Muscle of back (tissue), 11 donors: ENCODE measurements around the gene YTHDC1. TPM values are rescaled to one million over a fixed set of nuclear protein-coding genes. Genes with fewer than 3 reads are reported as not detected.
"Not testable (repeated sequence)": the region's sequence is repeated elsewhere in the genome, so short reads cannot be mapped to it uniquely, and the experiment has no call there.

ENCODE experiments used
- DNase-seq, 3 donors: peaks; one replicate each; pipeline versions ENCODE4 v3.0.0 to v3.0.0-alpha.2; 2013
- polyA plus RNA-seq, 10 donors: library from polyadenylated mRNA; unstranded; fragments of 120-200 nt; gene quantifications; one replicate each; pipeline ENCODE4 v1.2.1, GENCODE V29; 2013; ENCODE audit not compliant: insufficient read length in 10 of 10

The YTHDC1 gene
- polyA plus RNA-seq, 10 donors = 62.6 to 90.2 (median 77.4) TPM

DNA sequence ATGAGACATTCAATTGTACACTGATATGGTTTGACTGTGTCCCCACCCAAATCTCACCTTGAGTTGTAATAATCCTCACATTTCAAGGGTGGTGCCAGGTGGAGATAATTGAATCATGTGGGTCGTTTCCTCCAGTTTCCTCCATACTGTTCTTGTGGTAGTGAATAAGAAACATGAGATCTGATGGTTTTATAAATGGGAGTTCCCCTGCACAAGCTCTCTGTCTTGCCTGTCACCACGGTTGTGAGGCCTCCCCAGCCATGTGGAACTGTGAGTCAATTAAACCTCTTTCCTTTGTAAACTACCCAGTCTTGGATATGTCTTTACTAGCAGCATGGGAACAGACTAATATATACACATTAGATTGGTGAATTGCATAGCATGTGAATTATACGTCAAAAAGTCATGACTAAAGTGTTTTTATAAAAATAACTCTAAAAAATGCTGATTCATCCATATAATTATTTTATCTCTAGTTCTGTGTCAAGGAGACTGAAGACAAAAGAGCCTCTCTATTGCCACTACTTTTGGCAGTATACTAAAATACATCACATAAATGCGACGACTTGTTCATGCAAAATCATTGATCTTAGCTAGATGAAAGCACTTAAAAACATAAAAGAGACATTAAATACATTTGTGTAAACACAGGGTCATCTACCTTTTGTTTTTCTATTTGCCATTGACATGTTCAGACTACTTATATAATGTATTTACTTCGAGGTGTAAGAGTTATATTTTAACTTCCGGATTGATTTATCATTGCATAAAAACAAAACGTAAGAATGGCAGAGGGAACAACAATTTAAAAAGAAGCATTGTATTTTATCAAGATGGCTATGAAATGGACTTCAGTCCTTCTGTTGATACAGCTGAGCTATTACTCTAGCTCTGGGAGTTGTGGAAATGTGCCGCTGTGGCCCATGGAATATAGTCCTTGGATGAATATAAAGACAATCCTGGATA lies 50.1 kb downstream of the YTHDC1 start:
- DNase-seq = no peak

DNA sequence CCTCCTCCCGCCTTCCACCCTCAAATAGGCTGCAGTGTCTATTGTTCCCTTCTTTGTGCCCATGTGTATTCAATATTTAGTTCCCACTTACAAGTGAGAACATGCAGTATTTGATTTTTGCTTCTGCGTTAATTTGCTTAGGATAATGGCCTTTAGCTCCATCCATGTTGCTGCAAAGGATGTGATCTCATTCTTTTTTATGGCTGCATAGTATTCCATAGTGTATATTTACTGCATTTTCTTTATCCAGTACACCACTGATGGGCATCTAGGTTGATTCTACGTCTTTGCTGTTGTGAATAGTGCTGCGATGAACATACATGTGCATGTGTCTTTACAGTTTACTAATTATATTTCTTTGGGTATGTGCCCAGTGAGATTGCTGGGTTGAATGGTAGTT lies 52.8 kb downstream of the YTHDC1 start:
- DNase-seq = no peak

DNA sequence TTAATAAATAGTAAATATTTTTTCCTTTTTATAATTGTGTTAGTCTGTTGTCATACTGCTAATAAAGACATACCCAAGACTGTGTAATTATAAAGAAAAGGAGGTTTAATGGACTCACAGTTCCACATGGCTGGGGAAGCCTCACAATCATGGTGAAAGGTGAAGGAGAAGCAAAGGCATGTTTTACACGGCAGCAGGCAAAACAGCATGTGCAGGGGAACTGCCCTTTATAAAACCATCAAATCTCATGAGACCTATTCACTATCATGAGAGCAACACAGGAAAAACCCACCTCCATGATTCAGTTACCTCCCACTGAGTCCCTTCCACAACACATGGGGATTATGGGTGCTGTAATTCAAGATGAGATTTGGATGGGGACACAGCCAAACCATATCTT lies 58.6 kb downstream of the YTHDC1 start:
- no peak for DNase-seq

DNA sequence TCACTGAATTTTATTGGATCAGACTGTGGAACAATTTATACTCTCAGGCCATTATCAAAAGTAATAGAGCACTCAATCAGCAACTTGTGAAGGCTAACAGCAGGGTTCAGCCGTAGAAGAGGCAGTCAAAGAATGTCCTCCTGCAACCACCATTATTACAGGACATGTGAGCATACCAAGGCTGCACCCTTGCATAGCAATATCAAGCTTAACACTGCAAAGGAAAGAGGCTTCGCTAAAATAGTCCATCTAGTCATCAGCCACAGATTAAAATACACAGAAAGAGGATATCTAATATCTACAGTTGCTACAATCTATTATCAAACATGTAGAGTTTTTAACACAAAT lies 61.5 kb downstream of the YTHDC1 start:
- no peak for DNase-seq

DNA sequence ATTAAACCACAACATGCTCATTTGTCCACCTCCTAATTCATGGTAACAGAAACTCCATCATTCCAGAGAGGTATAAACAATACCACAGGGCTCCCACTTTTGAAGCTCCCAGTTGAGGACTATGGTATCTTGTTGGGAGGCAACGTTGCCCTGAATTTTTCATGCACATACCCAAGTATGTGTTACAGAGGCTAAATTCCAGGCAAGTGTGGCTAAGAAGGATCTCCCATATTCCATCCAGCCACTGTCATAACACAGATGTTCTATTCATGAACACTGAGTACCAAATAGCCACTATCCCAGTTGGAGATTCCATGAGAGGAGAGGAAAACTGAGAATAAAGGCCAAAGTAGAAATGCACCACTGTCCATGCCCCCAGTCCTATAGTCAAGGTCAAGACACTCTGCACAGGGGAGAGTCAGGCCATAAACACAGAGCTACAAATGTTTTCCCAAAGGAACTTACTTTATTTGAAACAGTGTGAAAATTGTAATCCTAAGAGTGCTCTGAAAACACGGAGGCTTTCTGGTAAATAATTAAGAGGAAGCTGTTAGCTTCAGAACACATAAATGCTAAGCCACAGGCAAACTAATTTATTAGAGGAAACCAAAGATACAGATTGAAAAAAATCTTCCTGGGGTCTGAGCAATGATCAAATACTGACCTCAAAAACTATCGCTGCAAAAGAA lies 62.0 kb downstream of the YTHDC1 start:
- DNase-seq = no peak

DNA sequence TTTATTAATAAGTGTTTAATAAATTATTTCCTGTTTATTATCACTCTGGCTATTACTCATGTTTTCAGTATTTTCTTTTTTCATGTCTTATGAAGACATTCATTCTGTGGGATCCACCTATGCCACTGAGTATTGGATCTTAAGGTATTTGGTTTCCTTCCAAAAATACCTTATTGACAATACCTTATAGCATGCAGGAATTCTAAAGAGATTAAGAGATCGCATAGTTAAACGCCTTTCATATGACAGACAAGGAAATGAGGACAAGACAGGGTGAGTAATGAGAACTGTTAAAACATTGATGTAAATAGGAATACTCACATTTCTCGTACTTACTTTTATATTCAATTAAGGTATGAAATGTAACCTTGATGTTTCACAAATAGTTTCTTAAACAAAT lies 66.2 kb downstream of the YTHDC1 start:
- no peak for DNase-seq

DNA sequence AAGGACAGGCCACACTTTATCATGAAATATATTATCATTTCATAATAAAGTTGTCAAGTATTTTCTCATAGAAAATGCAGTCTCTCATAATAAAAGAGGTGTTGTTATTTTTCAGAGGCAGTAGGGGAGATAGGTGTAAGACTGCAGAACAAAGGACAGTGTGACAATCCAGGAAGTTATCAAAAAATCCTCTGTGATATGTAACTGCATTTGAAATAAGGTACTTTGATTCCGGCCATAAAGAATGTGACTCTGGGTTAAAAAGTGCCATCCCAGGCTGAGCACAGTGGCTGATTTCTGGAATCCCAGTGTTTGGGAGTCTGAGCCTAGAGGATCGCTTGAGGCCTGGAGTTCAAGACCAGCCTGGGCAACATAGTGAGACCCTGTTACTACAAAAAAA lies 66.8 kb downstream of the YTHDC1 start:
- no peak for DNase-seq

DNA sequence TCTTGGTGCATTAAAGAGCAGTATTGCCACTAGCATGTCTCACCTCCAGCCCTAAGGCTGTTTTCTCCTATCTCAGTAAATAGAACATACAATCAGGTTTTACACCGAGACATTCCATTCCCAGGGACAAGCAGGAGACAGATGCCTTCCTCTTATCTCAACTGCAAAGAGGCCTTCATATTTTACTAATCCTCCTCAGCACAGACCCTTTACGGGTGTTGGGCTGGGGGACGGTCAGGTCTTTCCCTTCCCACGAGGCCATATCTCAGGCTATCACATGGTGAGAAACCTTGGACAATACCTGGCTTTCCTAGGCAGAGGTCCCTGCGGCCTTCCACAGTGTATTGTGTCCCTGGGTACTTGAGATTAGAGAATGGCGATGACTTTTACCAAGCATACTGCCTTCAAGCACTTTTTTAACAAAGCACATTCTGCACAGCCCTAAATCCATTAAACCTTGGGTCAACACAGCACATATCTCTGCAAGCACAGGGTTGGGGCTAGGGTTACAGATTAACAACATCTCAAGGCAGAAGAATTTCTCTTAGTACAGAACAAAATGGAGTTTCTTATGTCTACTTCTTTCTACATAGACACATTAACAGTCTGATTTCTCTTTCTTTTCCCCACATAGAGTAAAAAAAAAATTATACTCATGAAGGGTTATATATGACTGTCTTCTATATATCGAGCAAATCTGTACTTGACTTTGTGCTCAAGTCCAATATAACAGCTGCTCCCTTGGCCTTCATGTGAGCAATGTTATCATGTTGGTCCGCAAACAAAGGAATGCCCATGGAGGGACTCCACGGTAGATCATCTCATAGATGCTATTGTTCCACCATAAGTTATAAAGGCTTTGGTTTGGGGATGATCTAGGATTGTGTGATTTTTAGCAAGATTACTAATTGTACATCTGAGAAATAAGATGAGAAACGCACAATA lies 67.8 kb downstream of the YTHDC1 start:
- not testable (repeated sequence) for DNase-seq

DNA sequence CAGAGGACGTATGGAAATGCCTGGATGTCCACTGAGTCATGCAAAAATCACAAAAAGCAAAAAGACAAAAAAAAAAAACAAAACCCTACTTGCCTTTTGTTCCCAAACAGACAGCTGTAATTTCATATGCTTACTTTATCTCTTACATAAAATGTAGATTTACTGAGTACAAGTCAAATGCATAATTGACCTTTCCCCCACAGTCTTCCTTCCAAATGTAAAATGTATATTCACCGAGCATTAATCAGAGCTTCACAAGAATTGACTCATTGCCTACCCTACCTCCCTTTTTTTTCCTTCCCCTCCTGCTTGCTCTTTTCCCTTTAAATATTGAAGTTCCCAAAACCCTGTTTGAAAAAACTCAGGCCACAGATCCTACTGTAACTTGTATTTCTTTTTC lies 71.9 kb downstream of the YTHDC1 start:
- DNase-seq = no peak

DNA sequence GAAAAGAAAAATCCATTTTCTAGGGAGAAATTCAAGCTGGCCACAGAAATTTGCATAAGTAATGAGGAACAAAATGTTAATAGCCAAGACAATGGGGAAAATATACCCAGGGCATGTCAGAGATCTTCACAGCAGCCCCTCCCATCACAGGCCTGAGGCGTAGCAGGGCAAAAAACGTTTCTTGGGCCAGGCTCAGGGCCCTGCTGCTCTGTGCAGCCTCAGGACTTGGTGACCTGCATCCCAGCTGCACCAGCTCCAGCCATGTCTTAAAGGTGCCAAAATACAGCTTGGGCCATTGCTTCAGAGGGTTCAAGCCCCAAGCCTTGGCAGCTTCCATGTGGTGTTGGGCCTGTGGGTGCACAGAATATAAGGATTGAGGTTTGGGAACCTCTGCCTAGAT lies 72.3 kb downstream of the YTHDC1 start:
- no peak for DNase-seq

DNA sequence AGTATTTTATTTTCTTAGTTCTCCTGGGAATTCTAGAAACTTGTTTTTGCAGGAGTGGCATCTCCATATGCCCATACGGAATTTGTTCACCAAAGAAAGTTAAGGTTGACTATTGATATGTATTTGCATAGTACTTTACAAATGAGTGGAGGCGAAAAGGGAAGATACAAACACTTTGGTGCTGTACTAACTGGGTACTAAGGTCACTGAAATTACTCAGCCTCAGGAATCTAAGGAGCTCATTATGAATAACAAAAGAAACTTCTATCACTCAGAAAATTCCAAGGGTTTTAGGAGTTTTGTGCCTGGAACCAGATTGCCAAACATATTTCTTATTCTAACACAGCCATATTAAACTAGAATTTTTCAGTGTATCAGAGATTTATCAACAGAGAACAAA lies 77.0 kb downstream of the YTHDC1 start:
- no peak for DNase-seq

DNA sequence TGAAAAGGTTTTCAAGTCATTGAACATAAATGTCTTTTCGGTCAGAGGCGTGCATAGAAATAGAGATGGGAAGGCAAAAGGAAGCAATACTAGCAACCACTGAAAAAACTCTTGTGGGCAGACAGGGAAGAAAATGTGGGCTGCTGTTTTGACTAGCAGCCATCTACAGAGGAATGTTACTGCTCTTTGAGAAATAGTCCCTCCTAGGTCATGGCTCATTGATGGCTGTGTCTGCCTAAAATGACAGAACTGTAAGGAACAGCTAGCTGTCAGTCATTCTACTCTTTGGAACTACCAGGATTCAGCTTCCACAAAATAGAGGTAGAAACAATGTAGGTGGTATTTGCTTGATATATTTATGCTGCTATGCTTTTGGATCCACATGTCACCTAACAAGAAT lies 77.5 kb downstream of the YTHDC1 start:
- DNase-seq = peak in 1 of 3 donors; percentile 7

DNA sequence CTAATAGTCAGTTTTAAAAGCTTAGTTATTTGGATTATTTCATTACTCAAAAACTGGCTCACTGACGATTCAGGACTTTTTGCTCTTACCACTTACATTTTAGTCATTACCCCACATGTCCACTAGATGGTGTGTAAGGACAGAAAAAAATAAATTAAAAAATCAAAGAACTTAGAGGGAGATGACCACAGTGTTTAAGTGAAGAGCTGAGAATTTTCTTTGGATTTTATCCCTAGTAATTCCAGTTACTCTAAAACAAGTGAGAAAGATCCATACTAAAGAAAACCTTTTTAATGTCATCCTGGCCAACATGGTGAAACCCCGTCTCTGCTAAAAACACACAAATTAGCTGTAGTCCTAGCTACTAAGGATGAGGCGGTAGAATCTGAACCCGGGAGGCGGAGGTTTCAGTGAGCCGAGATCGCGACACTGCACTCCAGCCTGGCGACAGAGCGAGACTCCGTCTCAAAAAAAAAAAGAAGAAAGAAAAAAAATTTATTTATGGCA lies 78.0 kb downstream of the YTHDC1 start:
- DNase-seq = peak; percentile 57 to 73 (median 68)

DNA sequence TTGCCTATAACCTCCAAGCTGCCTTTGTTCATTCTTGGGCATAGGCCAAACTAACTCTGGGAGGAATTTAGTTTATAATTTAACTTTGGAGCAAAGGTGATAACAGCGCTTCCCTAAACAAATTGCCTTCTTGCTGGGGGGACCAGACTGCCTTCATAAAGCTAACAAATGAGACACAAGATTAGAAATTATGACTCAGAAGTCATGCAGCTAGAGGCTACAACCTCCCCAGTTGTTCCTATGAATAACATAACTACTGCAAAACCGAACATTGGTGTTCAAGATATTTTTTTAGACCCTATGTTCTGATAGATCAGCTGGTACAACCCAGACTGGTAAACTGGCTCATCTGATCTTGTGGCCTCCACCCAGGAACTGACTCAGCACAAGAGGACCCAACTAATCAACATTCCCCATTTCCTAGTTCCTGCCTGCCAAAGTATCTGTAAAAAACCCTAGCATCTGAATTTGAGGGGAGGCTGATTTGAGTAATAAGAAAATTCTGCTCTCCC lies 82.4 kb downstream of the YTHDC1 start:
- no peak for DNase-seq

DNA sequence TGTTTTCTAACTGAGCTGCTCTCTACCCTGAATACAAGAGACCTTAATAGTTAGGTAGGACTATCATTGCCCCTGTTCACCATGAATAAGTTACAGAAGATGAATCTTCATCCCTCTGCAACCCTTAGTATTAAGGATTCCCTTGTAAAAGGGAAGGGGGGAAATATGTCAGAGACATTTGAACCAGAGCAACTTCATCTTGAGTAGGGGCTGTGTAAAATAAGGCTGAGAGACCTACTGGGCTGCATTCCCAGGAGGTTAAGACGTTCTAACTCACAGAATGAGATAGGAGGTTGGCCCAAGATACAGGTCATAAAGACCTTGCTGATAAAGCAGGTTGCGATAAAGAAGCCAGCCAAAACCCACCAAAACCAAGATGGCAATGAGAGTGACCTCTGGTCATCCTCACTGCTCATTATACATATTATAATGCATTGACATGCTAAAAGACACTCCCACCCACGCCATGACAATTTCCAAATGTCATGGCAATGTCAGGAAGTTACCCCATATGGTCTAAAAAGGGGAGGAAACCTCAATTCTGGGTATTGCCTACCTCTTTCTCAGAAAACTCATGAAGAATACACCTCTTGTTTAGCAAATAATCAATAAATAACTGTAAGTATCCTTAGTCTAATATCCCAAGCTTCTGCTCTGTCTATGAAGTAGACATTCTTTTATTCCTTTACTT lies 84.9 kb downstream of the YTHDC1 start:
- no peak for DNase-seq

Other genes starting within 250 kb of the YTHDC1 start
- gene TMPRSS11F, start 220.2 kb downstream of the YTHDC1 start, polyA plus RNA-seq = under 1 TPM in 4 of 10 donors, not detected in 6; 0.12 to 0.17 (median 0.13) TPM
- not detected for gene TMPRSS11B, start 104.4 kb downstream of the YTHDC1 start, polyA plus RNA-seq
- under 1 TPM in 1 of 10 donors, not detected in 9; 0.29 TPM for gene TMPRSS11E, start 97.4 kb upstream of the YTHDC1 start, polyA plus RNA-seq
- gene UGT2B17, start 226.2 kb upstream of the YTHDC1 start, polyA plus RNA-seq = not detected